NT2/D1 (cell line): ENCODE data around the gene RBKS.

Experiments used
- YY1 ChIP-seq: IDR thresholded peaks from 2 replicates; pipeline ENCODE4 v1.6.1; 2011; ENCODE audit not compliant: insufficient read length, insufficient read depth
- ZNF274 ChIP-seq: IDR thresholded peaks from 2 replicates; pipeline ENCODE4 v1.6.1; 2011; ENCODE audit warnings: mild to moderate bottlenecking, low read depth, low read length

GRCh38 chr2:27871802-27872201, 18.4 kb downstream of the RBKS start:
- no peak for TF ChIP-seq YY1
- no peak for TF ChIP-seq ZNF274
